Measurements from ENCODE around the gene TIMP2.
"Not testable (repeated sequence)": the region's sequence is repeated elsewhere in the genome, so short reads cannot be mapped to it uniquely, and the experiment has no call there.

GRCh38 chr17:78890096-78890495 lies 35.1 kb downstream of the TIMP2 start:
- TF ChIP-seq, protein P1, sequence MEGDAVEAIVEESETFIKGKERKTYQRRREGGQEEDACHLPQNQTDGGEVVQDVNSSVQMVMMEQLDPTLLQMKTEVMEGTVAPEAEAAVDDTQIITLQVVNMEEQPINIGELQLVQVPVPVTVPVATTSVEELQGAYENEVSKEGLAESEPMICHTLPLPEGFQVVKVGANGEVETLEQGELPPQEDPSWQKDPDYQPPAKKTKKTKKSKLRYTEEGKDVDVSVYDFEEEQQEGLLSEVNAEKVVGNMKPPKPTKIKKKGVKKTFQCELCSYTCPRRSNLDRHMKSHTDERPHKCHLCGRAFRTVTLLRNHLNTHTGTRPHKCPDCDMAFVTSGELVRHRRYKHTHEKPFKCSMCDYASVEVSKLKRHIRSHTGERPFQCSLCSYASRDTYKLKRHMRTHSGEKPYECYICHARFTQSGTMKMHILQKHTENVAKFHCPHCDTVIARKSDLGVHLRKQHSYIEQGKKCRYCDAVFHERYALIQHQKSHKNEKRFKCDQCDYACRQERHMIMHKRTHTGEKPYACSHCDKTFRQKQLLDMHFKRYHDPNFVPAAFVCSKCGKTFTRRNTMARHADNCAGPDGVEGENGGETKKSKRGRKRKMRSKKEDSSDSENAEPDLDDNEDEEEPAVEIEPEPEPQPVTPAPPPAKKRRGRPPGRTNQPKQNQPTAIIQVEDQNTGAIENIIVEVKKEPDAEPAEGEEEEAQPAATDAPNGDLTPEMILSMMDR (IDR thresholded peaks at IDR 0.05) = not testable (repeated sequence)
- not testable (repeated sequence) for TF ChIP-seq POLR2A (IDR thresholded peaks at IDR 0.05)
